Spleen (tissue), 11 donors: ENCODE data around the gene PADI2. TPM values are rescaled to one million over a fixed set of nuclear protein-coding genes. Genes with fewer than 3 reads are reported as not detected.
A peak's percentile ranks its signal among the peaks of the same experiment; 100 is the strongest.

Experiments used
- DNase-seq: peaks from one replicate; pipeline ENCODE4 v3.0.0-alpha.2; 2020
- H3K27ac ChIP-seq, 8 donors: fragments of 200-600 bp; sonication (generic) in 7 of 8; 1 replicate in 4 of 8; 2 replicates in 4 of 8; pipeline versions ENCODE4 v1.5.0 to v1.8.0; 2016 to 2021; ENCODE audit warnings: inconsistent platforms in 4 of 8, mild to moderate bottlenecking in 4 of 8, moderate library complexity in 1 of 8
- H3K27me3 ChIP-seq, 7 donors: fragments of 200-600 bp; sonication (generic) in 6 of 7; replicated peaks in 1 of 7; 1 replicate in 4 of 7; 2 replicates in 3 of 7; pipeline versions ENCODE4 v1.5.0 to v1.8.0; 2016 to 2021; ENCODE audit warnings: inconsistent platforms in 3 of 7, mild to moderate bottlenecking in 1 of 7
- H3K36me3 ChIP-seq, 6 donors: fragments of 200-600 bp; sonication (generic) in 5 of 6; 1 replicate in 4 of 6; 2 replicates in 2 of 6; pipeline versions ENCODE4 v1.5.0 to v1.8.0; 2016 to 2021; ENCODE audit warnings: inconsistent platforms in 2 of 6
- H3K4me1 ChIP-seq, 6 donors: fragments of 200-600 bp; sonication (generic) in 5 of 6; 1 replicate in 3 of 6; 2 replicates in 3 of 6; pipeline versions ENCODE4 v1.5.0 to v1.8.0; 2016 to 2021; ENCODE audit warnings: inconsistent platforms in 3 of 6
- H3K4me3 ChIP-seq, 8 donors: fragments of 200-600 bp; sonication (generic) in 7 of 8; 1 replicate in 4 of 8; 2 replicates in 4 of 8; pipeline versions ENCODE4 v1.5.0 to v1.8.0; 2016 to 2021; ENCODE audit warnings: inconsistent platforms in 4 of 8, mild to moderate bottlenecking in 4 of 8, moderate library complexity in 2 of 8
- H3K9me3 ChIP-seq, 8 donors: fragments of 200-600 bp; sonication (generic) in 7 of 8; 1 replicate in 4 of 8; 2 replicates in 4 of 8; pipeline versions ENCODE4 v1.5.0 to v1.8.0; 2016 to 2021; ENCODE audit warnings: inconsistent platforms in 4 of 8
- CTCF ChIP-seq, 11 experiments: fragments of 200-600 bp in 7 of 11; fragments of 450-650 bp in 4 of 11; sonication (generic) in 4 of 11; IDR thresholded peaks in 8 of 11; conservative IDR thresholded peaks in 3 of 11; 1 replicate in 7 of 11; 2 replicates in 4 of 11; pipeline versions ENCODE4 v1.4.0 to v1.8.0; 2016 to 2021; ENCODE audit warnings: antibody characterized with exemption in 11 of 11, inconsistent platforms in 4 of 11, mild to moderate bottlenecking in 1 of 11
- POLR2A ChIP-seq, 3 donors: fragments of 450-650 bp; IDR thresholded peaks; one replicate each; pipeline ENCODE4 v1.5.1; 2017; ENCODE audit warnings: antibody characterized with exemption in 3 of 3, mild to moderate bottlenecking in 1 of 3
- POLR2AphosphoS5 ChIP-seq, 3 donors: sonication (generic); formaldehyde crosslinking; IDR thresholded peaks; one replicate each; pipeline ENCODE4 v1.5.1; 2017; ENCODE audit warnings: antibody characterized with exemption in 3 of 3
- WGBS, 5 donors: extraction: QIAGEN DNeasy Blood & Tissue Kit in 3 of 5; methylation state at CpG; one replicate each; pipeline versions ENCODE4 v1.1.5 to v1.1.7; 2013 to 2018; 5-methylcytosine and 5-hydroxymethylcytosine counted together
- intact Hi-C: fragments of 100-400 bp; cut with DNase I; formaldehyde crosslinking; loops from one replicate; pipeline ENCODE4 v1.15.0; 2023; ENCODE audit warnings: low total_unique reads
- polyA plus RNA-seq, 3 donors: library from polyadenylated mRNA; stranded (reverse); fragments of 200-250 nt; gene quantifications; one replicate each; pipeline ENCODE4 v1.2.1, GENCODE V29; 2013
- total RNA-seq, 7 donors: library from RNA; depleted of rRNA in 3 of 7; stranded (reverse); fragments of >200 nt in 3 of 7; fragmentation: NEBNext Ultra II Directional in 4 of 7; extraction: Animal tissue kit (Norgen Biotek cat#: 25700) in 4 of 7; gene quantifications; one replicate each; pipeline versions ENCODE4 v1.1.0 to v1.2.1, GENCODE V29; 2016 to 2021
- donor health status: healthy with polysubstance abuse.
- donor health status: DM: no; HTN: no; CAD: no; lungs with moderate emphysema.
- donor health status: DM: no; HTN: no; CAD: no.
- donor health status: Bipolar disorder and iron deficiency.
- donor health status: healthy.
- donor health status: DM: no; HTN: no; CAD: no.
- donor health status: DM: yes; HTN: yes; CAD: no.

The PADI2 gene
- total and polyA plus RNA-seq, 10 donors, result 0.50 to 63.6 (median 18.6) TPM

GRCh38 chr1:17098446-17099317 lies 20.6 kb downstream of the PADI2 start:
- no peaks in the 10 kb centered on the region for H3K9me3 ChIP-seq
- H3K4me1 ChIP-seq, result peaks cover 0 to 45% (median 23%) of the 10 kb centered on the region in 6 donors
- H3K4me3 ChIP-seq, result peak overlapping the region in 1 of 8 donors; percentile 37
- peaks cover 0 to 6% (median 0%) of the 10 kb centered on the region in 7 donors for H3K27me3 ChIP-seq
- WGBS, 5 donors, result 40 to 72% (median 51%) methylated on average over 11 to 13 of the region's 13 CpGs
- TF ChIP-seq POLR2AphosphoS5 (IDR thresholded peaks at IDR 0.05), result peak in 1 of 3 donors; percentile 38
- no peak for TF ChIP-seq CTCF (IDR thresholded peaks at IDR 0.05 in 8 of 11, conservative IDR thresholded peaks at IDR 0.05 in 3 of 11)
- peaks cover 0 to 57% (median 0%) of the 10 kb centered on the region in 6 donors for H3K36me3 ChIP-seq
- intact Hi-C loops, result no loop called here
- DNase-seq, result no peak
- peak overlapping the region in 7 of 8 donors; percentile 60 to 95 (median 86) for H3K27ac ChIP-seq

GRCh38 chr1:17097787-17098186 lies 21.5 kb downstream of the PADI2 start:
- peaks cover 0 to 6% (median 0%) of the 10 kb centered on the region in 7 donors for H3K27me3 ChIP-seq
- intact Hi-C loops, result no loop called here
- H3K4me1 ChIP-seq, result peaks cover 0 to 45% (median 23%) of the 10 kb centered on the region in 6 donors
- H3K9me3 ChIP-seq, result no peaks in the 10 kb centered on the region
- DNase-seq, result peak; percentile 85
- TF ChIP-seq POLR2AphosphoS5 (IDR thresholded peaks at IDR 0.05) (no peak), CTCF (IDR thresholded peaks at IDR 0.05 in 8 of 11, conservative IDR thresholded peaks at IDR 0.05 in 3 of 11) (no peak)
- H3K27ac ChIP-seq, result peak overlapping the region in 7 of 8 donors; percentile 60 to 95 (median 86)
- H3K4me3 ChIP-seq, result peak overlapping the region in 1 of 8 donors; percentile 37
- peaks cover 0 to 57% (median 0%) of the 10 kb centered on the region in 6 donors for H3K36me3 ChIP-seq
- 19 to 60% (median 37%) methylated on average over 4 to 14 of the region's 14 CpGs for WGBS, 5 donors

- DNase-seq, result no peak
- intact Hi-C loops, result no loop called here
- Histone ChIP-seq H3K9me3 (no peaks in the 10 kb centered on the region), H3K4me3 (peak overlapping the region in 1 of 8 donors; percentile 37), H3K27ac (peak overlapping the region in 7 of 8 donors; percentile 60 to 95 (median 86)), H3K27me3 (peaks cover 0 to 6% (median 0%) of the 10 kb centered on the region in 7 donors), H3K4me1 (peaks cover 0 to 45% (median 23%) of the 10 kb centered on the region in 6 donors), H3K36me3 (peaks cover 0 to 57% (median 0%) of the 10 kb centered on the region in 6 donors)
- TF ChIP-seq POLR2AphosphoS5 (IDR thresholded peaks at IDR 0.05) (no peak), CTCF (IDR thresholded peaks at IDR 0.05 in 8 of 11, conservative IDR thresholded peaks at IDR 0.05 in 3 of 11) (no peak), POLR2A (IDR thresholded peaks at IDR 0.05) (no peak)
- WGBS, 5 donors, result 77 to 87% (median 86%) methylated on average over 8 of the region's 8 CpGs
These were observed 22.1 kb downstream of the PADI2 start for GRCh38 chr1:17097147-17097546.

GRCh38 chr1:17096584-17096983 lies 22.7 kb downstream of the PADI2 start:
- Histone ChIP-seq H3K9me3 (no peaks in the 10 kb centered on the region), H3K4me1 (peaks cover 0 to 46% (median 23%) of the 10 kb centered on the region in 6 donors), H3K27ac (peak overlapping the region in 4 of 8 donors; percentile 16 to 95 (median 89)), H3K36me3 (peaks cover 0 to 57% (median 0%) of the 10 kb centered on the region in 6 donors), H3K27me3 (peaks cover 0 to 6% (median 0%) of the 10 kb centered on the region in 7 donors), H3K4me3 (no peak overlapping the region)
- DNase-seq, result no peak
- WGBS, 5 donors, result 0 to 71% (median 30%) methylated on average over 1 of the region's 1 CpG
- TF ChIP-seq POLR2A (IDR thresholded peaks at IDR 0.05) (no peak), POLR2AphosphoS5 (IDR thresholded peaks at IDR 0.05) (no peak), CTCF (IDR thresholded peaks at IDR 0.05 in 8 of 11, conservative IDR thresholded peaks at IDR 0.05 in 3 of 11) (no peak)
- intact Hi-C loops, result no loop called here
